Measurements from ENCODE around the gene ETFA. TPM values are rescaled to one million over a fixed set of nuclear protein-coding genes. Genes with fewer than 3 reads are reported as not detected.

Gene ETFA
- total RNA-seq, 1 donor from 2014 or later = 112 TPM

DNA sequence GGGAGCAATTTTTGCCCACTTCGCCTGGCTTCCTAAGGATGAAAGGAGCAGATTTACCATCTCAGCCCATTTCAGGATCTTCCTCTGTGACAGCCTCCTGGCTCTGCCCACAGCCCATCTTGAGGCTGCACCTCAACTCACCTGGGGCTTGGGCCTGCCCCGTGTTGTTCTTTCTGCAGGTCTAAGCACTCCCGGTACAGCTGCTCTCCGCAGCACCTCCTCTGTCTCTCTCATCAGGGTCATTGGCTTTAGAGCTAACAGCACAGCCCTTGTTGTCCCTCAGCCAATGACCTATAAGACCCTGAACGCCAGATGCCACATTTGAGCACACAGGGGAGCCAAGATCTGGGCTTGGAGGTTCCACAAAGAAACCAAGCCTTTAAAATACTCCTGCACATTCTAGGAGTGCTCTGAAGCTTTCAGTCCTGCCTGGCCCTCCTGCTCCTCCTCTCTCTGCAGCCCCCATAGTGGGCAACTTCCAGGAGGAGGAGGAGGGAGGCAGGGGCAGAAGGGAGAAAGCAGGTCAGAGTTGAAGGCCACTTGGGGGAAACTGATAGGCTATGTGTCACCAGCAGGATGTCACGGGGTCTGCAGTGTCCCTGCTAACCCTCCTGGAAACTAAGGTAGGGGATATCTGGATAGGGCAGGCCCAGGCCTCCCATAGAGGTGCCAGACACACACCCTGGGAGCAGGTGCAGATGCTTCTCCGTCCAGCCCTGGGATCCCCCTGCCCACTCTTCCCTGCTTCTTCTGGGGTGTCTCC is 115.6 kb downstream of the ETFA start:
- H3K4me3 Mint-ChIP-seq = no peak overlapping the region
- ChIA-PET POLR2A (no interaction called here), CTCF (no interaction called here)
- TF ChIP-seq, protein P1, sequence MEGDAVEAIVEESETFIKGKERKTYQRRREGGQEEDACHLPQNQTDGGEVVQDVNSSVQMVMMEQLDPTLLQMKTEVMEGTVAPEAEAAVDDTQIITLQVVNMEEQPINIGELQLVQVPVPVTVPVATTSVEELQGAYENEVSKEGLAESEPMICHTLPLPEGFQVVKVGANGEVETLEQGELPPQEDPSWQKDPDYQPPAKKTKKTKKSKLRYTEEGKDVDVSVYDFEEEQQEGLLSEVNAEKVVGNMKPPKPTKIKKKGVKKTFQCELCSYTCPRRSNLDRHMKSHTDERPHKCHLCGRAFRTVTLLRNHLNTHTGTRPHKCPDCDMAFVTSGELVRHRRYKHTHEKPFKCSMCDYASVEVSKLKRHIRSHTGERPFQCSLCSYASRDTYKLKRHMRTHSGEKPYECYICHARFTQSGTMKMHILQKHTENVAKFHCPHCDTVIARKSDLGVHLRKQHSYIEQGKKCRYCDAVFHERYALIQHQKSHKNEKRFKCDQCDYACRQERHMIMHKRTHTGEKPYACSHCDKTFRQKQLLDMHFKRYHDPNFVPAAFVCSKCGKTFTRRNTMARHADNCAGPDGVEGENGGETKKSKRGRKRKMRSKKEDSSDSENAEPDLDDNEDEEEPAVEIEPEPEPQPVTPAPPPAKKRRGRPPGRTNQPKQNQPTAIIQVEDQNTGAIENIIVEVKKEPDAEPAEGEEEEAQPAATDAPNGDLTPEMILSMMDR (IDR thresholded peaks at IDR 0.05) = no peak
- H3K9me3 Mint-ChIP-seq = no peaks in the 10 kb centered on the region
- peaks cover 2% of the 10 kb centered on the region for H3K27me3 Mint-ChIP-seq
- peak; percentile 9 for DNase-seq
- H3K36me3 Mint-ChIP-seq (ENCODE audit: low read depth) = no peaks in the 10 kb centered on the region
- intact Hi-C loops (cut with micrococcal nuclease) = loop anchor here (10.0 kb wide), 1 partner anchor 1679 kb away; no protein-coding TSS in a partner anchor
- no peak for ATAC-seq (ENCODE audit: low read depth)
- H3K27ac Mint-ChIP-seq = no peak overlapping the region
- peaks cover 29% of the 10 kb centered on the region for H3K4me1 Mint-ChIP-seq

DNA sequence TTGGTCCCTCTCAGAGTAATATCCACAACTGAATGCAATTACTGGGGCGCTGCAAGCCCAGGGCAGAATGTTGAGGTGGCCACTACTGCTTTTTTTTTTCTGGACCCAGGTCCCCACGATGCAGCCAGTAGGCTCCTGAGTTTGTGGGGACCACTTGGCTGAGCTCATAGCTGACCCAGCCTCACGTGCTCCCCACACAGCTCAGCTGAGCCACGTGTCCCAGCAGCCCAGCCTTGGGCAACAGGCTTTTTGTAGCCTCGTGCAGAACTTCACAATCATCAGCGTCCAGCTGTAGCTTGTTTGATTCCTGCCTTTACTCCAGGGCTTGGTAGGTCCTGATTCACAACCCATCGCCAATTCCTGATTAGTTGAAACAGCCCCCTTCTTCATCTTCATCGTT is 117.3 kb downstream of the ETFA start:
- POLR2A ChIA-PET = no interaction called here
- H3K4me1 Mint-ChIP-seq = peaks cover 37% of the 10 kb centered on the region

DNA sequence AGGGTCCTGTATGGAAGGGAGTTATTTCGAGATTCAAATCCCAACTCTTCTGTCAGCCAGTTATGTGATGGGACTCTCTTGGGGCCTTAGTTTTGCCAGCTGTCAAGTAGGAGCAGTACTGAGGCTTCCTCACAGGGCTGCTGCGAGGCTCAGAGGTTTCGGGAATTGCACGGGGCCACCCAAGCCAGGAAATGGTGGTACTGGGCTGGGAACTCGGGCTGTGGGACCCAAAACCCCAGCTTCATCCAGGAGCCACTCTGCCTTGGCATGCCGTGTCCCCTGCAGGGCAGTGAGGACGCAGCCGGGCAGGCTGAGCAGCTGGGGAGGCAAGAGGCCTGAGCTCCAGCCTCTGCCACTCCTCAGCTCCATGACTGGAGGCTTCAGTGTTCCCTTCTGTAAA is 118.6 kb downstream of the ETFA start:
- TF ChIP-seq, protein P1 (IDR thresholded peaks at IDR 0.05) = no peak
- no peaks in the 10 kb centered on the region for H3K36me3 Mint-ChIP-seq (ENCODE audit: low read depth)
- peaks cover 25% of the 10 kb centered on the region for H3K27me3 Mint-ChIP-seq
- H3K4me1 Mint-ChIP-seq = peaks cover 31% of the 10 kb centered on the region
- CTCF ChIA-PET = interaction anchor here (0.6 kb wide), 1 partner anchor 1629 kb away, joined by 3 read pairs; no protein-coding TSS in a partner anchor
- no peaks in the 10 kb centered on the region for H3K9me3 Mint-ChIP-seq
- no peak overlapping the region for H3K4me3 Mint-ChIP-seq
- intact Hi-C loops (cut with micrococcal nuclease) = loop anchor here (10.0 kb wide), 1 partner anchor 1682 kb away; no protein-coding TSS in a partner anchor
- ATAC-seq (ENCODE audit: low read depth) (no peak), DNase-seq (no peak)
- H3K27ac Mint-ChIP-seq = no peak overlapping the region
- POLR2A ChIA-PET = no interaction called here

More for the DNA sequence above, 117.3 kb downstream of the ETFA start:
- Mint-ChIP-seq H3K4me3 (no peak overlapping the region), H3K27me3 (peaks cover 16% of the 10 kb centered on the region), H3K36me3 (ENCODE audit: low read depth) (no peaks in the 10 kb centered on the region), H3K9me3 (no peaks in the 10 kb centered on the region), H3K27ac (no peak overlapping the region)
- DNase-seq (no peak), ATAC-seq (ENCODE audit: low read depth) (no peak)
- CTCF ChIA-PET = no interaction called here
- intact Hi-C loops (cut with micrococcal nuclease) = loop anchor here (10.0 kb wide), 1 partner anchor 1681 kb away; no protein-coding TSS in a partner anchor
- TF ChIP-seq, protein P1 (IDR thresholded peaks at IDR 0.05) = no peak

DNA sequence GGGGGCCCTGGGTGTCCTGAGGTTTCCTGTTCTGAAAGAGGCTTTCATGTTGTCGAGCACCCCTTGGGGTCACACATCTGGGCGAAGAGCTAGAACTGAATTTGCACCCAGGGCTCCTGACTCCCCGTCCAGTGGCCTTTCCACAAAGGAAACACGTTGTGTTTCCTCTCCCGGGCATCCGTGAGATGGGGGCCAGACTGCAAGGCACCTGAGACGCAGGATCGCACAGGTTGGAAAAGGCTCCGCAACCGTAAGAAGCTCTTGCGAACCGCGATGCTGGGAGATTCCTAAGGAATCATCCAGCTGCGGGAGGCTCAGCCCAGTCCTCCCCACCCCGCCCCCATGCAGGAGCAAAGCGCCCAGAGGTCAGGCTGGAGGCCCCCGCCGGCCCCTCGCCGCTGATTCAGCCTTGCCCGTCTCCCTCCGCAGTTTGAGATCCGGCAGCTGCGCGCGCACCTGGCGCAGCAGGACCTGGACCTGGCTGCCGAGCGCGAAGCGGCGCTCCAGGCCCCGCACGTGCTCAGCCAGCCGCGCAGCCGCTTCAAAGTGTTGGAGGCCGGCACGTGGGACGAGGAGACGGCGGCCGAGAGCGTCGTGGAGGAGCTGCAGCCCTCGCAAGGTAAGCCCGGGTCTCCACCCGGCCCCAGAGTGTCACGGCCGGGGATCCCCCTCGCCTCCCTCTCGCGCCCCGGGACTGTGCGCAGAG is 119.6 kb downstream of the ETFA start:
- CTCF ChIA-PET = interaction anchor here (0.6 to 1.6 kb wide), 5 partner anchors 9 to 653 kb away, joined by 3 to 4 read pairs (median 3); no protein-coding TSS in a partner anchor
- POLR2A ChIA-PET = no interaction called here
- Mint-ChIP-seq H3K9me3 (no peaks in the 10 kb centered on the region), H3K36me3 (ENCODE audit: low read depth) (no peaks in the 10 kb centered on the region), H3K27me3 (peaks cover 27% of the 10 kb centered on the region), H3K27ac (no peak overlapping the region), H3K4me3 (peak overlapping the region; percentile 57), H3K4me1 (peaks cover 21% of the 10 kb centered on the region)
- intact Hi-C loops (cut with micrococcal nuclease) = loop anchor here (2.0 to 10.0 kb wide), 6 partner anchors 43 to 1683 kb away; no protein-coding TSS in a partner anchor
- DNase-seq = no peak
- TF ChIP-seq, protein P1 (IDR thresholded peaks at IDR 0.05) = no peak
- no peak for ATAC-seq (ENCODE audit: low read depth)
